Superior temporal gyrus (tissue), 1 donor: ENCODE data around the gene ACAA2.
"Not testable (repeated sequence)": the region's sequence is repeated elsewhere in the genome, so short reads cannot be mapped to it uniquely, and the experiment has no call there.

Experiments
- DNase-seq: peaks from one replicate; pipeline ENCODE4 v3.0.0-alpha.2; 2016; ENCODE audit errors: extremely low spot score

The ACAA2 gene

GRCh38 chr18:49812286-49813068 is 856 bp downstream of the ACAA2 start:
- DNase-seq = peak; percentile 44

GRCh38 chr18:49811151-49811938 is 2.0 kb downstream of the ACAA2 start:
- DNase-seq = no peak

GRCh38 chr18:49808553-49809191 is 4.7 kb downstream of the ACAA2 start:
- DNase-seq = not testable (repeated sequence)

- DNase-seq = no peak
These were observed 9.2 kb downstream of the ACAA2 start for GRCh38 chr18:49804096-49804495.

- no peak for DNase-seq
These were observed 10.7 kb downstream of the ACAA2 start for GRCh38 chr18:49802623-49803022.

GRCh38 chr18:49800491-49800890 is 12.8 kb downstream of the ACAA2 start:
- DNase-seq = not testable (repeated sequence)

- DNase-seq = not testable (repeated sequence)
These were observed 13.5 kb downstream of the ACAA2 start for GRCh38 chr18:49799806-49800205.

GRCh38 chr18:49798001-49798400 is 15.3 kb downstream of the ACAA2 start:
- no peak for DNase-seq

- DNase-seq = no peak
These were observed 17.5 kb downstream of the ACAA2 start for GRCh38 chr18:49795612-49796552.

GRCh38 chr18:49794743-49795142 is 18.6 kb downstream of the ACAA2 start:
- no peak for DNase-seq

GRCh38 chr18:49789560-49790134 is 23.7 kb downstream of the ACAA2 start:
- not testable (repeated sequence) for DNase-seq

GRCh38 chr18:49788327-49788898 is 24.9 kb downstream of the ACAA2 start:
- no peak for DNase-seq

GRCh38 chr18:49786019-49786720 is 27.2 kb downstream of the ACAA2 start:
- DNase-seq = no peak

GRCh38 chr18:49784427-49785185 is 28.7 kb downstream of the ACAA2 start:
- no peak for DNase-seq

GRCh38 chr18:49783631-49784030 is 29.7 kb downstream of the ACAA2 start:
- DNase-seq = not testable (repeated sequence)

- no peak for DNase-seq
These were observed 34.4 kb downstream of the ACAA2 start for GRCh38 chr18:49778826-49779465.

GRCh38 chr18:49769047-49769728 is 44.1 kb downstream of the ACAA2 start:
- DNase-seq = no peak

GRCh38 chr18:49768051-49768391 is 45.3 kb downstream of the ACAA2 start:
- DNase-seq = no peak
